ENCODE data around the gene SNAI1. TPM values are rescaled to one million over a fixed set of nuclear protein-coding genes. Genes with fewer than 3 reads are reported as not detected.

Gene SNAI1
- total RNA-seq, 1 donor from 2014 or later = 26.4 TPM

DNA sequence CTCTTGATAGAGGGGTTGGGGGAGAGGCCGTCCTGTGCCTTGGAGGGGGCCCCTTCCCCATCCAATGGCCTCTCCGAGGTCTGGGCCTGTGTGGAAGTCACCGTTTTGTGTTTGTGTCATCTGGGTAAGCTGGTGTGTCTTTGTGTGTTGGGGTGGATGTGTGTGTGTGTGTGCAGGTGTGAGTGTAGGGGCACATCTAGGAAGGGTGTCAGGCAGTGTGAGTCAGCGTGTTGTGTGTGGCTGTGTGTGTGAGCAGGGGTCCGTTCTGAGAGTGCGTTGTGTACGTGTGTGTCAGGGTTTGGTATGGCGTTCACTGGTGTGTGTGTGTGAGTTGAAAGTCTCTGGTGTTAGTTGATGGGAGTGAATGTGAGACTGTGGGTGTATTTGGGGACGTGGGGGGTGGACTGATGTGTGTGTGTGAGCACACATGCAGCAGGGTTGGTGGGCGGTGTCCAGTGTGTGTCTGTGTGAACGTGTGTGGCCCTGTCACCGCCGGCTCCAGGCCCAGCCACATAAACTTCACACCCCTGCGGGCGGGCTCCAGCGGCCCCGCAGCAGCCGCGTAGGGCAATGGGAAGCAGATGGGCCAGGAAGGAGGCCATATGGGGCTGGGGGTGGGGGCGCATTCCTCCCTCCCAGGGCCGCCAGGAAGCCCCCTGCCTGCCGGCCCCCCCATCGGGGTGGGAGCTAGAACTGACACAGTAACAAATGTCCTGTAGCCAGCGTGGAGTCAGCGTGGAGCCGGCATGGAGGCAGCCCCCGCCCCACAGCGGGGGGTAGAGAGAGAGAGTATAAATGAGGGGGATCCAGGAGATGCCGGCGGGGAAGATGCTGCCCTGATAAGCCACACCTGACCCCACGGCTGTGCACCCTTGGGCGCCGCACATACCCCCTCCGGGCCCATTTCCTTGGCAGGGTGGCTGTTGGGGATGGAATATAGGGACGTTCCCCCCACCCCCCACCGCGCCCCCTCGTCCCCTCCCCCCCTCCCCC, 32.1 kb downstream of the SNAI1 start:
- peak; percentile 56 for DNase-seq (ENCODE audit: low spot score)
- Mint-ChIP-seq H3K36me3 (ENCODE audit: low read depth, unreplicated experiment) (peaks cover 8% of the 10 kb centered on the region), H3K27ac (ENCODE audit: unreplicated experiment) (peak overlapping the region; percentile 100), H3K4me3 (ENCODE audit: unreplicated experiment) (peak overlapping the region; percentile 91), H3K27me3 (ENCODE audit: unreplicated experiment) (peaks cover 18% of the 10 kb centered on the region), H3K4me1 (ENCODE audit: unreplicated experiment) (peaks cover 55% of the 10 kb centered on the region), H3K9me3 (ENCODE audit: unreplicated experiment) (no peaks in the 10 kb centered on the region)
- no peak for TF ChIP-seq CTCF (IDR thresholded peaks at IDR 0.05; ENCODE audit: unreplicated experiment)

DNA sequence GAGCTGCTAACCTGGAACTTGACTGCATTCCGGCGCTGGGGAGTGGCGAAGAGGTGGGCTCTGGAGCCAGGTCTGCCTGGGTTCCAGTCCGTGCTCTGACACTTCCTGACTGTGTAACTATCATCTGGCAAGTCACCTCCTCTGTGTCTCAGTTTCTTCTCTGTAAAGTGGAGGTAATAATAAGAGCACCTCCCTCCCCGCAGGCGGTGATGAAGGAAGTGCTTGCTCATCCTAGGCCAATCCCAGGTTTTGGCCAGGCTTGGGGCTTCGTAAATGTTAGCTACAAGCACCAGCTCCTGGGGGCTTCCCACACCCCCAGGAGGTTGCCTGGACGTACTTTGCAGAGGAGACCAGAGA, 32.8 kb downstream of the SNAI1 start:
- Mint-ChIP-seq H3K9me3 (ENCODE audit: unreplicated experiment) (no peaks in the 10 kb centered on the region), H3K4me1 (ENCODE audit: unreplicated experiment) (peaks cover 50% of the 10 kb centered on the region), H3K36me3 (ENCODE audit: low read depth, unreplicated experiment) (peaks cover 11% of the 10 kb centered on the region), H3K27ac (ENCODE audit: unreplicated experiment) (peak overlapping the region; percentile 67), H3K27me3 (ENCODE audit: unreplicated experiment) (peaks cover 21% of the 10 kb centered on the region), H3K4me3 (ENCODE audit: unreplicated experiment) (peak overlapping the region; percentile 25)
- TF ChIP-seq CTCF (IDR thresholded peaks at IDR 0.05; ENCODE audit: unreplicated experiment) = no peak
- no peak for DNase-seq (ENCODE audit: low spot score)

- Mint-ChIP-seq H3K27me3 (ENCODE audit: unreplicated experiment) (peaks cover 16% of the 10 kb centered on the region), H3K4me1 (ENCODE audit: unreplicated experiment) (peaks cover 50% of the 10 kb centered on the region), H3K4me3 (ENCODE audit: unreplicated experiment) (no peak overlapping the region), H3K9me3 (ENCODE audit: unreplicated experiment) (no peaks in the 10 kb centered on the region), H3K36me3 (ENCODE audit: low read depth, unreplicated experiment) (peaks cover 11% of the 10 kb centered on the region), H3K27ac (ENCODE audit: unreplicated experiment) (peak overlapping the region; percentile 61)
- DNase-seq (ENCODE audit: low spot score) = no peak
- TF ChIP-seq CTCF (IDR thresholded peaks at IDR 0.05; ENCODE audit: unreplicated experiment) = no peak
These were observed 33.4 kb downstream of the SNAI1 start for GRCh38 chr20:50015993-50016770.

GRCh38 chr20:50017160-50017559, 34.4 kb downstream of the SNAI1 start:
- peaks cover 11% of the 10 kb centered on the region for H3K36me3 Mint-ChIP-seq (ENCODE audit: low read depth, unreplicated experiment)
- H3K27me3 Mint-ChIP-seq (ENCODE audit: unreplicated experiment) = peaks cover 16% of the 10 kb centered on the region
- peaks cover 47% of the 10 kb centered on the region for H3K4me1 Mint-ChIP-seq (ENCODE audit: unreplicated experiment)
- no peak for DNase-seq (ENCODE audit: low spot score)
- peak overlapping the region; percentile 47 for H3K4me3 Mint-ChIP-seq (ENCODE audit: unreplicated experiment)
- TF ChIP-seq CTCF (IDR thresholded peaks at IDR 0.05; ENCODE audit: unreplicated experiment) = no peak
- no peaks in the 10 kb centered on the region for H3K9me3 Mint-ChIP-seq (ENCODE audit: unreplicated experiment)
- peak overlapping the region; percentile 61 for H3K27ac Mint-ChIP-seq (ENCODE audit: unreplicated experiment)
